Spleen (tissue), 7 donors: Measurements from ENCODE around the gene RBBP7.

Experiments
- POLR2AphosphoS5 ChIP-seq, 3 donors: sonication (generic); formaldehyde crosslinking; IDR thresholded peaks; one replicate each; pipeline ENCODE4 v1.5.1; 2017; ENCODE audit warnings: antibody characterized with exemption in 3 of 3
- TF ChIP-seq, protein P1 (sequence below), 11 experiments: fragments of 200-600 bp in 7 of 11; fragments of 450-650 bp in 4 of 11; sonication (generic) in 4 of 11; IDR thresholded peaks in 8 of 11; conservative IDR thresholded peaks in 3 of 11; 1 replicate in 7 of 11; 2 replicates in 4 of 11; pipeline versions ENCODE4 v1.4.0 to v1.8.0; 2016 to 2021; ENCODE audit warnings: antibody characterized with exemption in 11 of 11, inconsistent platforms in 4 of 11, mild to moderate bottlenecking in 1 of 11
- donor health status: DM: no; HTN: no; CAD: no; lungs with moderate emphysema.
- donor health status: DM: no; HTN: no; CAD: no.
- donor health status: DM: no; HTN: no; CAD: no.

DNA sequence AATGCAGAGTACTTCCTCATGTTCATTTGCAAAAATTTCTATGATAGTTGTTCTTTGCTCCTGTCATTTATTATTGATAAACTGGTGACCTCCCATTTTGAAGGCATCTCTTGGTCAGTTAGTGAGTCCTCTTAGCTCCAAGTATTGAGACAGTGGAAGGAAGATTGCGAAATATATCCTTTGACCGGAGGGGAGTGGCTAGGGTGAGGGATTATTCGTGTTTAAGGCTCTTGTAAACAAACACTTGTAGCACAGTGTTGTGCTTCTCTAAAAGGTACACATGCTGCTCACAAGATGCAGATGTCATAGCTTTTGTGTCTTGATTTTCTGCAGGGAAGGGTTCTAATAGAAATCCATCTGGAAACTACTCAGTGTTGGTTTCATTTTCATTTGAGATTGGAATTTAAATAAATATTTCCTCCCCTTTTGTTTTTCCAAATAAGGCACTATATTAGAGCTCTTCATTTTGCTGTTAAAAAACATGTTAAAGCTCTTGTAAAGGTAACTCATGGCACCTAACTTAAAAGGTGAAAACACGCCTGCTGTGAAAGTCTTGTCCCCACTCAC, 62.1 kb downstream of the RBBP7 start:
- TF ChIP-seq, protein P1, sequence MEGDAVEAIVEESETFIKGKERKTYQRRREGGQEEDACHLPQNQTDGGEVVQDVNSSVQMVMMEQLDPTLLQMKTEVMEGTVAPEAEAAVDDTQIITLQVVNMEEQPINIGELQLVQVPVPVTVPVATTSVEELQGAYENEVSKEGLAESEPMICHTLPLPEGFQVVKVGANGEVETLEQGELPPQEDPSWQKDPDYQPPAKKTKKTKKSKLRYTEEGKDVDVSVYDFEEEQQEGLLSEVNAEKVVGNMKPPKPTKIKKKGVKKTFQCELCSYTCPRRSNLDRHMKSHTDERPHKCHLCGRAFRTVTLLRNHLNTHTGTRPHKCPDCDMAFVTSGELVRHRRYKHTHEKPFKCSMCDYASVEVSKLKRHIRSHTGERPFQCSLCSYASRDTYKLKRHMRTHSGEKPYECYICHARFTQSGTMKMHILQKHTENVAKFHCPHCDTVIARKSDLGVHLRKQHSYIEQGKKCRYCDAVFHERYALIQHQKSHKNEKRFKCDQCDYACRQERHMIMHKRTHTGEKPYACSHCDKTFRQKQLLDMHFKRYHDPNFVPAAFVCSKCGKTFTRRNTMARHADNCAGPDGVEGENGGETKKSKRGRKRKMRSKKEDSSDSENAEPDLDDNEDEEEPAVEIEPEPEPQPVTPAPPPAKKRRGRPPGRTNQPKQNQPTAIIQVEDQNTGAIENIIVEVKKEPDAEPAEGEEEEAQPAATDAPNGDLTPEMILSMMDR (IDR thresholded peaks at IDR 0.05 in 8 of 11, conservative IDR thresholded peaks at IDR 0.05 in 3 of 11): no peak
- TF ChIP-seq POLR2AphosphoS5 (IDR thresholded peaks at IDR 0.05): no peak
